ENCODE measurements around the gene IRF2BP1.
"Not testable (repeated sequence)": the region's sequence is repeated elsewhere in the genome, so short reads cannot be mapped to it uniquely, and the experiment has no call there.

Gene IRF2BP1

DNA sequence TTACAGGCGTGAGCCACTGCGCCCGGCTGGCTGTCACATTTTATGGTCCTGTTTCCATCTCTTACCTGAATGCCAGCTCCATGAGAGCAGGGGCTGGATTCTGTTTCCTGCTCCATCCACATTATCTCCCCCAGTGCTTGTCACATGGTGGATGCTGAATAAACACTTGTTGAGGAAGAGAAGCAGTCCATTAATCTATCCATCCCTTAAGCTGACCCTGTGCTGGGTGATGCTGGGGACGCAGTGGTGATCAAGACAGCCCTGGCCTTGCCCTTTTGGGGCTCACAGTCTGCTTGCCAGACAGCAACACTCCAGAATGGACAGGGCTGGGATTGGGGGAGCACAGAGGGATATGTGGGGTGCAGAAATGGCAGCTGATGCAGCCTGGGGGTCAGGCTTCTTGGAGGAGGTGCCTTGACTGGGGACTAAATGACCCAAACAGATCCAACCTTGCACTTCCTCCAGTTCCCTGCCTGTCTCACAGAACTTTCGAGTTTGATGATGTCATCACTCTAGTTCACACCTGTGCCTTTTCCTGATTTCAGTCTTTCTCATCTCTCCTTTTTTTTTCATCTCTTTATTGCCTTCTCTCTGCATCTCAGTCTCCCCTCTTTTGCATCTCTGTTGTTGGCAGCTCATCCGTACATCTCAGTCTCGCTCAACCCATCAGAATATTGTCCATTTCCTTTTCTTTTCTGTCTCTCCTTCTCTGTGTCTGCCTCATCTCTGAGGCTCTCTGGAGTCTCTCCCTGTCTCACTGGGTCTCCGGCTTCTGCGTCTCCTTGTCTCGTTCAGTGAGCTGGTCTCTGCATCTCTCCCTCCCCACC lies 4.6 kb downstream of the IRF2BP1 start:
- no peak for FAIRE-seq

DNA sequence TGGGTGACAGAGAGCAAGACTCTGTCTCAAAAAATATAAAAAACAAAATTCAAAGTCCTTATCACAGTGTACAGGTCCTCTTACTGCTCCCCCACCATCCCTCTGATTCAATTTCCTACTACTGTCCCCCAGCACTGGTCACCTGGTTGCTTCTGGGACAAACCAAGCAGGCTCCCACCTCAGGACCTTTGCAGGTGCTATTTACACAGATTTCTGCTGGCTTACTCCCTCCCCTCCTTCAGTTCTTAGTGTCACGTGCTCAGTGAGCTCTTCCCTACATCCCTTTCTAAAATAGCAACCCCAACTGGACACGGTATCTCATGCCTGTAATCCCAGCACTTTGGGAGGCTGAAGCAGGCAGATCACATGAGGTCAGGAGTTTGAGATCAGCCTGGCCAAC lies 6.0 kb downstream of the IRF2BP1 start:
- FAIRE-seq: no peak

DNA sequence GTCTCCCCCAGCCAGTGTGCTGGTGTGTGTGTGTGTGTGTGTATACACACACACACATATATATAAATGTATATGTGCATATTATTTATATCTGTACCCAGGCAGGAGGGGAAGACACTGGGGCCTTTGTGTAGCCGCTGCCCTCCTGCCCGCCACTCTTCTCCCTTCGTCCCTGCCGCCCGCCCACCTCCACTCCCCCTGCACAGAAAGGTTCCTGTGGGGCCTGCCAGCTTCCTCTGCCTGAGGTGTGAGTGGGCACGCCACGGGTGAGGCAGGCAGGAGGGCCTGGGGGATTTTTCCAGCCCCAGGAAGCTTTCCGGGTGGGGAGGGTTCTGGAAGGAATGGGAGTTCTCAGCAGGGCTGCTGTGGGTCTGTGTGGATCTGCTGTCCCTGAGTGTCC lies 6.9 kb downstream of the IRF2BP1 start:
- FAIRE-seq: no peak

DNA sequence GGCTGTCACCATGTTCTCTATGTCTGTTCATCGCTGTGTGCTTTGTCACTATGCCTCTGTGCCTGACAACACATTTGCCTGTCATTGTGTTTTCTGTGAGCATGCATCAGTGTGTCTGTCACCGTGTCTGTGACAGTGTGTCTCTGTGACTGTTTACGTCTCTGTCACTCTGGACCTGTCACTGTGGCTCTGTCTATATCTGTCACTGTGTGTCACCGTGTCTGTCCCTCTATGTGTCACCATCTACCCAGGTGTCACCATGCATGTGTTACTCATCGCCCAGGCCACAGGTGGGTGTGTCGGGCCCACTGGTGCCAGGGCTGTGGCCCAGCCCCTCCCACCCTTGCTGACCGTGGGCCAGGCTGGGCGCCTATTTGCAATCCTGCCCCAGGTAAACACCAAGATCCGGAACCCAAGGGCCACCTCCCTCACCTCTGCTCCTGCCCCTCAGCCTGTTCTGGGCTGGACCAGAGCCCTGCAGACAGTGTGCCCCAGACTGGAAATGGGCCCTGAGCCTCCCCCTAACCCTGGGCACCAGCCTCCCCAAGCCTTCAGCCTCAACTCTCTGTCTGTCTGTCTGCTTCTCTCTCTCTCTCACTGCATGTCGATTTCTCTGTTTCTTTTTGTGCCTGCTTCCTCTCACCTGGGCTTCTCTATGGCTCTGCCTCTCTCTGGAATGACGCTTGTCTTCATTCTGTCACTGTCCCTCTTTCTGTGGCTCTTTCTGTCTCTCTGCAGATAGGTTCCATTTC lies 7.7 kb downstream of the IRF2BP1 start:
- no peak for FAIRE-seq

DNA sequence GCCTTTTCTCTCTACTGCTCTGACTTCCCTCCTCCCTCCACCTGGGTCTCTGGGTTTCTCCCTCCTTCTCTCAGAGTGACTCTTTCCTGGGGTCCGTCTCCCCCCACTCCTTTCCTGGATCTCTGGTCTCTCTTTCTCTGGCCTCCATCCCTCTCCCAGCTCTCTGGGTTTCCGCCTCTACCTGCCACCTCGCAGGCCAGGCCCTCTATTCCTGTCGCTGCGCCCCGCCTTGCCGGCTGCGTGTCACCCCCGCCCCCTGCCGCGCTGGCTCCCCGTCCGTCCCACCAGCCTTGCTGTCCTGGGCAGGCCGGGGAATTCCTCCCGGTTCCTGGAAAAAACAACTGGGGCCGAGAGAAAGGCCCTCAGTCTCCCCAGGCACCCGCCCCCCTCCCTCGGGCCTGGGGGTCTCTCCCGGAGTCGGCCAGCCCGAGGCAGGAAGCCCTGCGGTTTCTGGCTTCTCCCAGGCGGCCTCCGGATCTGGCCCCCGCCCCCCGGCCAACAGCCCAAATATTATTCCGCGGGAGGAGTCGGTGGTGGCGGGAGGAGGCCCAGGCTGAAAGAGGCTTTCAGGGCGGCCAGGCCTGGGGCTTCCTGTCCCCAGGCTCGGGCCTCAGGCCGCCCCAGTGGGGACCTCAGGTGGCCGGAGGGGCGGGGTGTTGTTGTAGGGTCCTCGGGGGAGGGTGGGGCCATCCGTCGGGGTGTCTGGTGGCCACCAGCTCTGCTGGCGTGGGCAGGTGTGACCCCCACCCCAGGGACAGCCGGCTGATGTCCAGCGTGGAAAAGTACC lies 9.3 kb downstream of the IRF2BP1 start:
- no peak for FAIRE-seq

DNA sequence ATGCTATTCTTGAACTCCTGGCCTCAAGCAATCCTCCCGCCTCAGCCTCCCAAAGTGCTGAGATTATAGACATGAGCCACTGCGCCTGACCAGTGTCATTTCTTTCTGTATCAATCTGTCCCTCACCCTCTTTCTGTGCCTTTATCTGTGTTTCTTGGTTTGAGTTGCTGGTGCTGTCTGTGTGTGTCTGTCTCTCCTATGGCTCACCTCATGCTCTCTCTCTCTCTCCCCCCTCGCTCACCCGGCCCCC lies 9.9 kb downstream of the IRF2BP1 start:
- FAIRE-seq: no peak

DNA sequence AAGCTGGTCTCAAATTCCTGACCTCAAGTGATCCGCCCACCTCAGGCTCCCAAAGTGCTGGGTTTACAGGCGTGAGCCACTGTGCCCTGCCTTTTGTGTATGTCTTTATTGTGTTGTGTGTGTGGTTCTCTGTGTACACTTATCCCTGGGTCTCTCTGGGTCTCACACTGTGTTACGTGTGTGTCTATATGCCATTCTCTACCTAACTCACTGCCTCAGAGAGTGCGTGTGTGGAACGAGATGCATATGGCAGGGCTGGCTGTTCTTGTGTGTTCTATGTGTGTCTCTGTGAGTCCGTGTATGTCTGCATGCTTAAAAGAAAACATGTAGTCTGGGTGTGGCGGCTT lies 11.3 kb downstream of the IRF2BP1 start:
- FAIRE-seq: no peak

DNA sequence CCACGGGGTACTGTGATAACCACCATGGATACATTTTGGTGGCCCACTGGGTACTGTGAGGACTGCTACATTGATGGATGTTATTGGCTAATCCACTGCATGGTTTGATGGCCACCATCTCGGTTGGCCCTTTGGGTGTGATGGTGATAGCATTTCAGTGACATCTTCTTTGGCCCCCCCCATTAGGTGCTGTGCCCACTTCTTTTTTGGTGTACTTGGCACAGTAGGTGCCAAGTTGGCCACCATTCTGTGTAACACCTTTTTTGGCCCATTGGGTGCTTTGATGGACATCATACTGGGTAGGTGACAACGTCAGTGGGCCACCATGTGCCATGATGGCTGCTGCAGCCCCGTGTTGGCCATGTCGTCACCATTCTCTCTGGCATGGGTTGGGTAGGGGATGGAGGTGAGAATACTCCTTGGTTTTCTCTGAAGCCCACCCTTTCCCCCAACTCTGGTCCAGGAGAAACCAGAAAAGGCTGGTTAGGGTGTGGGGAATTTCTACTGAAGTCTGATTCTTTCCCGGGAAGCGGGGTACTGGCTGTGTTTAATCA lies 12.6 kb downstream of the IRF2BP1 start:
- no peak for FAIRE-seq

DNA sequence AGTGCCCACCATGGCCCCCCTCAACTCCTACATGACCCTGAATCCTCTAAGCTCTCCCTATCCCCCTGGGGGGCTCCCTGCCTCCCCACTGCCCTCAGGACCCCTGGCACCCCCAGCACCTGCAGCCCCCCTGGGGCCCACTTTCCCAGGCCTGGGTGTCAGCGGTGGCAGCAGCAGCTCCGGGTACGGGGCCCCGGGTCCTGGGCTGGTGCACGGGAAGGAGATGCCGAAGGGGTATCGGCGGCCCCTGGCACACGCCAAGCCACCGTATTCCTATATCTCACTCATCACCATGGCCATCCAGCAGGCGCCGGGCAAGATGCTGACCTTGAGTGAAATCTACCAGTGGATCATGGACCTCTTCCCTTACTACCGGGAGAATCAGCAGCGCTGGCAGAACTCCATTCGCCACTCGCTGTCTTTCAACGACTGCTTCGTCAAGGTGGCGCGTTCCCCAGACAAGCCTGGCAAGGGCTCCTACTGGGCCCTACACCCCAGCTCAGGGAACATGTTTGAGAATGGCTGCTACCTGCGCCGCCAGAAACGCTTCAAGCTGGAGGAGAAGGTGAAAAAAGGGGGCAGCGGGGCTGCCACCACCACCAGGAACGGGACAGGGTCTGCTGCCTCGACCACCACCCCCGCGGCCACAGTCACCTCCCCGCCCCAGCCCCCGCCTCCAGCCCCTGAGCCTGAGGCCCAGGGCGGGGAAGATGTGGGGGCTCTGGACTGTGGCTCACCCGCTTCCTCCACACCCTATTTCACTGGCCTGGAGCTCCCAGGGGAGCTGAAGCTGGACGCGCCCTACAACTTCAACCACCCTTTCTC lies 13.6 kb downstream of the IRF2BP1 start:
- FAIRE-seq: no peak

DNA sequence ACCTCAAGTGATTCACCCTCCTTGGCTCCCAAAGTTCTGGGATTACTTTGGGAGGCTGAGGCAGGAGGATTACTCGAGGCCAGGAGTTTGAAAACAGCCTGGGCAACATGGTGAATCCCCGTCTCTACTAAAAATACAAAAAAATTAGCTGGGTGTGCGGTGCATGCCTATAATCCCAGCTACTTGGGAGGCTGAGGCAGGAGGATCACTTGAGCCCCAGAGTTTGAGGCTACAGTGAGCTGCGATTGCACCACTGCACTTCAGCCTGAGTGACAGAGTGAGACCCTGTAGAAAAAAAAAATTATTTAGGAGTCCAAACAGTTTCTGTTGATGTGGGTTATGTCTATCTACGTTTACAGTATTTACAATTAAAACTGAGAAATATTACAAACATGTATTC lies 15.1 kb downstream of the IRF2BP1 start:
- no peak for FAIRE-seq

DNA sequence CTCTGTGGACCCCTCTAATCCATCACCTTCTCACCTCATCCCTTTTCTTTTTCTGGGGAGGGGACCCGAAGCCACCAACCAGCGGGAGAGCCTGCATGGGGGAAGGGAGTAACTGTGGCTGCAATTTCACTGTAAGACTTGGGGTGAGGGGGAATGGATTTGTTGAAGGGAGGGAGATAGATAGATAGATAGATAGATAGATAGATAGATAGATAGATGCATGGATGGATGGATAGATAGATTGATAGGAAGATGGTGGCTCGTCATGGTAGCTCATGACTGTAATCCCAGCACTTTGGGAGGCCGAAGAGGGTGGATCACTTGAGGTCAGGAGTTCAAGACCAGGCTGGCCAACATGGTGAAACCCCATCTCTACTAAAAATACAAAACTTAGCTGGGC lies 18.7 kb downstream of the IRF2BP1 start:
- not testable (repeated sequence) for FAIRE-seq

DNA sequence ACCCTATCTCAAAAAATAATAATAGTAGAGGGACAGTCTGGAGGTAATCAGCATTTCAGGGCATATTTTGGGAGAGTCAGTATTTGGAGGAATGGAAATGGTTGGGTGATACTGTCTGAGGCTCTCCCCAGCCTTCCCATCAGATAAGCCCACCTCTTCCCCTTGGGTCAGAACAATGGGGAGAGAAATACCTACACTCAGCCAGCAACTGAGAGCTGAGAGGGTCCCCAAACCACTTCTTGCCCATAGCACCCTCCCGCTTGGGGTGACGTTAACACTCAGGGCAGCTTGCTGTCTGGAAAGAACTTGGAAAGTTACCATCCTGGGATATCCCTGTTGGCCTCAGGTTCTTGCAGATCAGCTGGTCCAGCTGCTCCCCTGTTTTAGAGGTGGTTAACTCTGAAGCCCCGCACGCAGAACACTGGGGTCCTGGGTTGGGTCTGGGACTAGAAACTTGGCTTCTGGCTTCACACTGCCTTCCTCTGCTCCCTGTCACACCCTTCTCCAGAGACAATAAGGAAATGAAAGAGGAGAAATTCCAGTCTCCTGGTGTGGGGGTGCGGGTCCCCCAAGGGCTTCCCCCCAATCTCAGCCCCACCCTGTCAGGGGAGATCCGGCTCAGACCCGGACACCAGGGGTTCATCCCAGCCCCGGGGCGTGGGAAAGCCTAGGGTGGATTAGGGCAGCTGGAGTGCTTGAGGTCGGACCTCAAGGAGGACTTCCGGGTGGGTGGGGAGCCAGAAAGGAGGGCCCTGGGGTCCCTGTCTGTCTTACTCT lies 19.4 kb downstream of the IRF2BP1 start:
- FAIRE-seq: no peak

DNA sequence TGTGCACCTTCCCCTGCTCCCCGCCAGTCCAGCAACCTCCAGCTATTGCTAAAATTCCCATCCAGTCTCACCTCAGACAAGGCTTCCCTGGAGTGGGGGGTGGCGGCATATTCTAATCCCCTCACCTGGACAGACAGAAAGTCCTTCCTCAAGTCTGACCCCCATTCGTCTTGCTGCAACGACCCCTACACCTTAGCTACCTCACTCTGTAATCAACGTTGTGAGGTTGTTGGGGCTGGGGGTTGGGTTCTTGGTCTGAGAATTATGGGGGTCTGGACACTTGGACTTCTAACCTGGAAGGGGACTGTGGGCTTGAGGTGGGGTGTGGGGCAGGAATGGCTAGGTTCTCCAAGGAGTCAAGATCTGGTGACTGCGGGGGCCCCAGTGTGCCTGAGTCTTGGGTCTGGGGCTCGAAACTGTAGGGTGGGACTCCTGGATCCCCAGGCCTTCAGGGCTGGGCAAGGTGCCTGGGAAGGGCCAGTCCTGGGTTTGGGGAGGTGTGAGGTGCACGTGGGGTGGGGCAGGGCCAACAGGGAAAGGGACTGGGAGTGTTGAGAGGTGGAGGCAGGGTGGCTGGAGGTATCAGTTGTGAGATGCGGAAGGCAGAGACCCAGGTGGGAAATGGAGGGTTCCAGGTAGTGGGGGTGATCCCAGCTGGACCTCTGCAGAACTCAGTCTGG lies 20.5 kb downstream of the IRF2BP1 start:
- no peak for FAIRE-seq

DNA sequence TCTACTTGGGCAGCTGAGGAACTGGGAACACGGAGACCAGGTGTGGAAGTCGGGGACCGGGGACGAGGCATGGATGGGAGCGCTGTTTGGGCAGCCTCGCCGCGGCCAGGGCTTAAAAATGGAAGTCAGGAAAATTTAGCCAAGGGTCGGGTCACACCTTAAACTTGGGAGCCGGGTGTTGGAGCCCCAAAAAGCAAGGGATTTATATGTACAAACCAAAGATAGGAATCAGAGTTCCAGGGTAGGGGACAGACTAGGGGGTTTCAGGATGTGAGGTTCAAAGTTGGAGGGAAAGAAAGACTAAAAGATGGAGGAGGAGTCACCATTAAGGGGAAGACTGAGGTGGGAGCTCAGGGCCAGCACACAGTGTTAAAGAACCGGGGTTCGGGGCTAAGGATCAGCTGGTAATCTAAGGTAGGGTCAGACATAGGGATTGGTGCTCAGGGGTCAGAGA lies 21.3 kb downstream of the IRF2BP1 start:
- FAIRE-seq: no peak

DNA sequence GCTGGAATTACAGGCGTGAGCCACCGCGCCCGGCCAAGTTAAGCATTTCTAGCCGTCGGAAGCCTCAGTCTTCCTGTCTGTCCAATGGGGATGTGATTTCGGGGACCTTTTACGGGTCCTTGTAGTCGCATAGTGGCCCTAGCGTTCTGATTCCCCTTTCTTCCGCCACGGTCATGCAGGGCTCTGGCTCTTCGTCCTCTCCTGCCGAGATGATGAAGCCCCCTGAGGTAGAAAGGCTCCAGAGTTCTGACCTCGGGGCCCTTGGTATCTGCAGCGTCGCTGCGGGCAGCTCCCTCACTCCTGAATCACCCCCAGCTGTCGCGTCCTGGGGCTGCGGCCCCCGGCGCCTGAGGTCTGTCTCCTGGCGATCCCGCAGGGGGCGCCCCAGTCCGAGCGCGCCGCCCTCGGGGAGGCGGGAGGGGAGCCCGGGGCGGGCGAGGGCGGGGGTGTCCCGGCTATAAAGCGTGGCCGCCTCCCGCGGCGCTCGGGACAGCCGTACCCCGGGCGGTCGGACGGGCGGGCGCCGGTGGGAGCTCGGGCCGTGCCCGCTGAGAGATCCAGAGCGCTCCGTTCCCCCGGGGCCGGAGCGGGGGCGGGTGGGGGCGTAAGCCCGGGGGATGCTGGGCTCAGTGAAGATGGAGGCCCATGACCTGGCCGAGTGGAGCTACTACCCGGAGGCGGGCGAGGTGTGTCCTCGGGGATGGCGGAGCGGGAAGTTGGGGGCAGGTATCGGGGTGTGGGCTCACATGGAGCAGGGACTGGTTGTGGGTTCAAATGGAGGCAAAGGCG lies 21.9 kb downstream of the IRF2BP1 start, which contains the start of gene FOXA3:
Gene FOXA3 (plus strand): TSS at position 487 of the 789 bp plus-strand sequence. CDS start 131 bp downstream, at position 618.
- no peak for FAIRE-seq

DNA sequence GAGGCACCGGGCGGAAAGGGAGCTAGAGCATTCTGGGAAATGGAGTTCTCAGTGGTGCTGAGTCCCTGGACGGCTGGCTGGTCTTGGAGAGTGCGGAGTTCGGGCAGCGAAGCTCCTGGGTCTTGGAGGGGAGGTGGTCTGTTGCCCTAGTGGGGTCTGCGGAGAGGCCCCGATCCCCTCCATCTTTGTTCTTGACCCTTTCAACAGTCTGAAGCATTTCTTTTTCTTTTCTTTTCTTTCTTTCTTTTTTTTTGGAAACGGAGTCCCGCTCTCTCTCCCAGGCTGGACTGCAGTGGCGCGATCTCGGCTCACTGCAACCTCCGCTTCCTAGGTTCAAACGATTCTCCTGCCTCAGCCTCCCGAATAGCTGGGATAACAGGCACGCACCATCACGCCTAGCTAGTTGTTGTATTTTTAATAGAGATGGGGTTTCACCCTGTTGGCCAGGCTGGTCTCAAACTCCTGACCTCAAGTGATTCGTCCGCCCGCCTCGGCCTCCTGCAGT lies 22.6 kb downstream of the IRF2BP1 start:
- FAIRE-seq: no peak

DNA sequence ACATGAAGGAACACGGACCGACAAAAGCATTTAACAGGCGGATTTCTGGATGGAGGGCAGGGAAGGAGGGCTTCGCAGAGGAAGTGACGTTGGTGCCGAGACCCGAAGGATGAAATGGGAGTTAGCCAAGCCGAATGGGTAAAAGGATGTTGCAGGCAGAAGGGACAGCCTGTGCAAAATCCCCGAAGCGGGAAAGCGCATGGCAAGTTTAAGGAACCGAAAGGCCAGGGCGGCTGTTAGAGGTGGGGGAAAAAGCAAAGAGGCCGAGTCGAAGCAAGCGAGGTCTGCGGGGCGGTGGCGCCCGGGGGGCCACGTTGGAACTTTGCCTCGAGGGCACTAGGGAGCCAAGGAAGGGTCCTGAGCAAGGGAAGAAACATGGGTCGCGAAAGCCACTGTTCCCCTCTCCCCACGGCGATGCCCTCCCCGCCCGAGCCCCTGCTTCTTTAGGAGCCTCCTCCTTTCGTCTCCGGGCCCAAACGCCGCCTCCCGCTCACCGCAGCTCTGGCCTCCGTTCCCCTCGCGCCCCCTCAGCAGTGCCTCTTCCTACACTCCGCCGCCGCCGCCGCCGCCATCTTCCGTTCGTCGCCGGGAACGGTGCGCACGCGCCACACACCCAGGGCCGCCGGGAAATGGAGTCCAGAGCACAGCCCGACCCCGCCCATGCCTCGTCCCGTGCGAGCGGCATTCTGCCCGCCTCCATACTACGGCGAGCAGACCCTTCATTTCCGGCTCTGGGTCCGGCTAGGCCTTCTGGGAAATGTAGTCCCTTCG lies 23.2 kb downstream of the IRF2BP1 start, which contains the start of gene SYMPK:
Gene SYMPK (minus strand): TSS at position 584 of the 771 bp plus-strand sequence. CDS start 8,652 bp downstream, outside the sequence.
- FAIRE-seq: peak; percentile 73

DNA sequence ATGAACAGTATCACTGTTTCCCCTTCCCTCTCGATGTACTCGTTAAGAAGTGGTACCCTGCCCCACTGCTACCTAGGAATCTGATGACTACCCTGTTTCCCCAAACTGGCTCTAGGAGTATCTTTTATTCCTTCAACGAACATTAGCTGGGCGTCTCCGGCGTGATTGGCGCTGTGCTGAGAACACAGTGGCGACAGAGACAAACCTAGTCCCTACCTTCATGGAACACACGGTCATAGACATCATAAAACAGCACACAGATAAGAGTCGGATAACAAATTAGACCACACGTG lies 23.7 kb downstream of the IRF2BP1 start:
- FAIRE-seq: no peak
